Testis (tissue), 3 donors: ENCODE measurements around the gene UBE2M. TPM values are rescaled to one million over a fixed set of nuclear protein-coding genes. Genes with fewer than 3 reads are reported as not detected.
A peak's percentile ranks its signal among the peaks of the same experiment; 100 is the strongest.

Experiments used
- DNase-seq: peaks from one replicate; pipeline ENCODE4 v3.0.0-alpha.2; 2019
- H3K27ac ChIP-seq, 2 donors: fragments of 200-600 bp; sonication (generic); one replicate each; pipeline ENCODE4 v1.5.1; 2019
- H3K27me3 ChIP-seq: fragments of 200-600 bp; sonication (generic); one replicate; pipeline ENCODE4 v1.5.1; 2019
- H3K36me3 ChIP-seq: fragments of 200-600 bp; sonication (generic); one replicate; pipeline ENCODE4 v1.5.1; 2017; ENCODE audit warnings: low read depth; ENCODE audit errors: missing control alignments
- H3K4me1 ChIP-seq: fragments of 200-600 bp; sonication (generic); one replicate; pipeline ENCODE4 v1.5.1; 2019
- H3K4me3 ChIP-seq, 2 donors: fragments of 200-600 bp; sonication (generic); one replicate each; pipeline ENCODE4 v1.5.1; 2017 to 2019
- H3K9me3 ChIP-seq: fragments of 200-600 bp; sonication (generic); one replicate; pipeline ENCODE4 v1.5.1; 2017
- CTCF ChIP-seq, 3 experiments: fragments of 450-650 bp in 2 of 3; fragments of 200-600 bp in 1 of 3; sonication (generic) in 1 of 3; IDR thresholded peaks; one replicate each; pipeline ENCODE4 v1.5.1; 2016 to 2019; ENCODE audit warnings: antibody characterized with exemption in 3 of 3, mild to moderate bottlenecking in 2 of 3, moderate library complexity in 1 of 3
- POLR2A ChIP-seq: fragments of 450-650 bp; IDR thresholded peaks from one replicate; pipeline ENCODE4 v1.6.1; 2017; ENCODE audit warnings: antibody characterized with exemption, mild to moderate bottlenecking, moderate library complexity
- WGBS, 2 donors: methylation state at CpG; one replicate each; pipeline ENCODE4 v1.1.5; 2018; 5-methylcytosine and 5-hydroxymethylcytosine counted together
- intact Hi-C: fragments of 100-400 bp; cut with DNase I; formaldehyde crosslinking; loops from one replicate; pipeline ENCODE4 v1.15.1; 2023; ENCODE audit warnings: low total_unique reads
- polyA plus RNA-seq: library from polyadenylated mRNA; stranded (reverse); fragments of 350-450 nt; fragmentation: Illumina TruSeq; extraction: RNeasy Lipid Tissue Mini Kit (QIAGEN cat#74804); gene quantifications from one replicate; pipeline ENCODE4 v1.2.3, GENCODE V29; 2014; ENCODE audit warnings: low read depth, low replicate concordance; ENCODE audit not compliant: insufficient read depth
- total RNA-seq, 2 donors: library from RNA; depleted of rRNA; stranded (reverse); fragments of >200 nt; gene quantifications; one replicate each; pipeline ENCODE4 v1.2.3, GENCODE V29; 2016

UBE2M gene
- total and polyA plus RNA-seq, 3 donors from 2014 or later = 65.0 to 155 (median 65.2) TPM

- DNase-seq = no peak
- peak overlapping the region; percentile 81 to 94 for H3K4me3 ChIP-seq
- H3K27me3 ChIP-seq = no peaks in the 10 kb centered on the region
- peak overlapping the region; percentile 94 to 97 for H3K27ac ChIP-seq
- H3K36me3 ChIP-seq = no peaks in the 10 kb centered on the region
- intact Hi-C loops = no loop called here
- H3K9me3 ChIP-seq = no peaks in the 10 kb centered on the region
- WGBS, 2 donors = 5 to 11% methylated on average over 16 to 22 of the region's 22 CpGs
- H3K4me1 ChIP-seq = peaks cover 19% of the 10 kb centered on the region
- no peak for TF ChIP-seq POLR2A
- TF ChIP-seq CTCF (IDR thresholded peaks at IDR 0.05) = peak in 2 of 3 experiments; percentile 20 to 50
Observed at GRCh38 chr19:58518256-58519086, 39.9 kb downstream of the UBE2M start.

- Histone ChIP-seq H3K27me3 (no peaks in the 10 kb centered on the region), H3K27ac (no peak overlapping the region), H3K4me1 (peaks cover 19% of the 10 kb centered on the region), H3K4me3 (no peak overlapping the region), H3K36me3 (no peaks in the 10 kb centered on the region), H3K9me3 (no peaks in the 10 kb centered on the region)
- intact Hi-C loops = no loop called here
- 89 to 95% methylated on average over 25 to 65 of the region's 65 CpGs for WGBS, 2 donors
- TF ChIP-seq CTCF (IDR thresholded peaks at IDR 0.05) (no peak), POLR2A (no peak)
- DNase-seq = no peak
Observed at GRCh38 chr19:58516964-58517833, 41.2 kb downstream of the UBE2M start.

GRCh38 chr19:58516246-58516836 lies 42.1 kb downstream of the UBE2M start:
- no peak for DNase-seq
- H3K27me3 ChIP-seq = no peaks in the 10 kb centered on the region
- 85 to 88% methylated on average over 16 to 25 of the region's 25 CpGs for WGBS, 2 donors
- peaks cover 24% of the 10 kb centered on the region for H3K4me1 ChIP-seq
- H3K36me3 ChIP-seq = no peaks in the 10 kb centered on the region
- no peak for TF ChIP-seq CTCF (IDR thresholded peaks at IDR 0.05)
- TF ChIP-seq POLR2A = no peak
- H3K27ac ChIP-seq = no peak overlapping the region
- intact Hi-C loops = no loop called here
- no peaks in the 10 kb centered on the region for H3K9me3 ChIP-seq
- H3K4me3 ChIP-seq = no peak overlapping the region

- 85 to 98% methylated on average over 2 of the region's 2 CpGs for WGBS, 2 donors
- Histone ChIP-seq H3K9me3 (no peaks in the 10 kb centered on the region), H3K4me3 (no peak overlapping the region), H3K4me1 (peaks cover 20% of the 10 kb centered on the region), H3K27ac (no peak overlapping the region), H3K36me3 (no peaks in the 10 kb centered on the region), H3K27me3 (no peaks in the 10 kb centered on the region)
- no peak for DNase-seq
- TF ChIP-seq CTCF (IDR thresholded peaks at IDR 0.05) = no peak
- TF ChIP-seq POLR2A = no peak
- intact Hi-C loops = no loop called here
Observed at GRCh38 chr19:58515259-58515658, 43.2 kb downstream of the UBE2M start.
